Activated CD4-positive, alpha-beta T cell treated with anti-CD3 and anti-CD28 coated beads for 4 hours (primary cell): ENCODE results near the gene FUS.
"Not testable (repeated sequence)": the region's sequence is repeated elsewhere in the genome, so short reads cannot be mapped to it uniquely, and the experiment has no call there.

ENCODE experiments used
- DNase-seq, 2 donors: peaks; one replicate each; pipeline ENCODE4 v3.0.0-alpha.2; 2020

The FUS gene

DNA sequence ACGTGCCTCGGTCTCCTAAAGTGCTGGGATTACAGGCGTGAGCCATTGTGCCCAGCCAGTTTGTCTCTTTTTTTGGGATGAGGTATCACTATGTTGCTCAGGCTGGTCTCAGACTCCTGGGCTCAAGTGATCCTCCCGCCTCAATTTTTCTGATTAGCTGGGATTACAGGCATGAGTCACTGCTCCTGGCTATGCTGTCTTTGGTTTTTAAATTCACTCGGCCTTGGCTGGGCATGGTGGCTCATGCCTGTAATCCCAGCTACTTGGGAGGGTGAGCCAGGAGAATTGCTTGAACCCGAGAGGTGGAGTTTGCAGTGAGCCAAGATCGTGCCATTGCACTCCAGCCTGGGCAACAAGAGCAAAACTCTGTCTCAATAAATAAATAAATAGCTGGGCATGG is 35.5 kb upstream of the FUS start:
- not testable (repeated sequence) for DNase-seq

DNA sequence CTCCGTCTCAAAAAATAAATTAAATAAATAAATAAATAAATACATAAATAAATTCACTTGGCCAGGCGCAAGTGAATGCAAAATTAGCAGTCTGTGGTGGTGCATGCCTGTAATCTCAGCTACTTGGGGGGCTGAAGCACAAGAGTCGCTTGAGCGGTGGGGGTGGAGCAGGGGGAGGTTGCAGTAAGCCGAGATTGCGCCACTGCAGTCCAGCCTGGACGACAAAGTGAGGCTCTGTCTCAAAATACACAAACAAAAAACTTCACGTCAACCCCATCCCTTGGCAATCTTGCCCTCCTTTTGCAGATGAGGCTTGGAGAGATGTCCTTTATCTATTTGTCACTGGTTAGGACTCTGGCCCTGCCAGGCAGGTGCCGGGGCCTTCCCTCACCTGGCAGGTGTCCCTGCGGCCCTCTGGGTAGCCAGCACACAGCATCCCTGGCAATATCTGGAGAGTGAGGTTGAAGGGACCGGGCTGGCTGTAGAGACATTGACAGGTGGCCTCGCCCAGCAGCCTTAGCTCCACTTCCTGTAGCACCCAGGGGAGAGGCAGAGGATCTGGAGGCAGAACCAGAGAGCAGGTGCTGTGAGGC is 34.4 kb upstream of the FUS start:
- no peak for DNase-seq

DNA sequence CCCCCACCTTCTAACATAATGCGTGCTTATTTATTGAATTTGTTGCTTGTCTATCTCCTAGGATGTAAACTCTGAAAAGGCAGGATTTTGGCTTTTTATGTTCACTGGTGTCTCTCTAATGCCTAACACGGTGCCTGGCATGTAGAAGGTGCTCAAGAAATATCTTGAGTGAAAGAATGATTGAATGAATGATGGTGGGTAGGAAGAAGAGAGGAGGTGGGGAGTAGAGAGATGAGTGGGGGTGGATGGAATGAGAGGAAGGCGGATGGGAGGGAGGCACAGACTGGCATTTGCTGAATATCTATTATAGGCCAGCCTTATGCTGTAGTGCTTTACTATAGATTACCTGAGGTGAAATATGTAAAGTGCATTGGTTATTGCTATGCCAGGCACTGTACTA is 32.4 kb upstream of the FUS start:
- DNase-seq, result no peak

DNA sequence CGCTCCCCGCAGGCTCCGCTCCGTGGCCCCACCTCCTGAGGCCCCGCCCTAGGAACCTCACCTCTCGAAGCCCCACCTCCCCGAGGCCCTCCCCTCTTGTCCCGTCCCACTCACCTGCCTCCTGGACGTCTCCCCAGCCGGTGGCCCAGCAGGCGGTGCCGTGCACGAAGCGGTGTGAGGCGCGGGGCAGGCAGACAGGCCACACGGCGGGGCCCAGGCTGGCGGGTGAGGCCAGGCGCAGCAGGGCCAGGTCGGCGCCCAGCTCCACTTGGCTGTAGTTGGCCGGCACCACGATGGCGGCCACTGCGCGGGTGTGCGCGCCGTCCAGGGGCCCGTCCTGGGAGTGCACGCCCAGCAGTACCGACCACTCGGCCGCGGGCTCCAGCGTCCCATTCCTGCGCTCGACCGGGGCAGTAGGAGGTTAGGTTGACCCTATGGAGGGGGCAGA is 31.6 kb upstream of the FUS start:
- DNase-seq, result no peak

DNA sequence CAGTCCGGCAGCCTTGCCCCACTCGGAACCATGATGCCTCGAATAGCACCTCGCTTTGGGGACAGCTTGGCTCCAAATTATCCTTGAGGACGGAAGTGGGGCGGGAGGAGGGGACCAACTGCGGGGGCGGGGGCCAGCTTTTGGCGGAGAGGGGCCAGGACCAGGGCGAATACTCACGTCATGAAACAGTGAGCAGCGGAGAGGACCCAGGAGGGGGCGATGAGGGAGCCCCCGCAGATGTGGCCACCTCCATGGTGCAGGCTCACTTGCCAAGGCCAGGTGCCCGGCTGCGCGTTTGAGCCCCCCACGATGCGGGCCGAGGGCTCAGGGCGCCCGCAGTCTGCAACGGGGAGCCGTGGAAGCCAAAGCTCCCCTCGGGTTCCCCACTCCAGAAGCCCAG is 31.0 kb upstream of the FUS start:
- no peak for DNase-seq

DNA sequence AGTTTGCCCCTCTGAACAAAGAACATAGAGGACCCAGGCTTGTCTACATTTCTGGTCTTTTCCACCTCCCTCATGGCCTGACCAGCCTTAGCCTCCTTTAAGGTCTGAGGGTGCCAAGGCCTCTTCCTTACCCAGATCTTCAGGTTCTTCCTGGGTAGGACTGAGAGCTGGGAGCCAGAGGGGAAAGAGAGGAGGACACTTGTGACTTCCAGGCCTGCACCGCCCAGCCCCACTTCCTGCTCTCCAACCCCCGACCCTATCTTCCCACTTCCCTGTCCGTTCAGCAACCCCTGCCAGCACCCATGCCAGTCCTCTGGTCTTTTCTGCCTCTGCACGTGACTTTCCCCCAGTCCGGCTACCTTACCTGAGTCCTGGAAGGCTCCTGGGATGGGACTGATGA is 30.6 kb upstream of the FUS start:
- no peak for DNase-seq

DNA sequence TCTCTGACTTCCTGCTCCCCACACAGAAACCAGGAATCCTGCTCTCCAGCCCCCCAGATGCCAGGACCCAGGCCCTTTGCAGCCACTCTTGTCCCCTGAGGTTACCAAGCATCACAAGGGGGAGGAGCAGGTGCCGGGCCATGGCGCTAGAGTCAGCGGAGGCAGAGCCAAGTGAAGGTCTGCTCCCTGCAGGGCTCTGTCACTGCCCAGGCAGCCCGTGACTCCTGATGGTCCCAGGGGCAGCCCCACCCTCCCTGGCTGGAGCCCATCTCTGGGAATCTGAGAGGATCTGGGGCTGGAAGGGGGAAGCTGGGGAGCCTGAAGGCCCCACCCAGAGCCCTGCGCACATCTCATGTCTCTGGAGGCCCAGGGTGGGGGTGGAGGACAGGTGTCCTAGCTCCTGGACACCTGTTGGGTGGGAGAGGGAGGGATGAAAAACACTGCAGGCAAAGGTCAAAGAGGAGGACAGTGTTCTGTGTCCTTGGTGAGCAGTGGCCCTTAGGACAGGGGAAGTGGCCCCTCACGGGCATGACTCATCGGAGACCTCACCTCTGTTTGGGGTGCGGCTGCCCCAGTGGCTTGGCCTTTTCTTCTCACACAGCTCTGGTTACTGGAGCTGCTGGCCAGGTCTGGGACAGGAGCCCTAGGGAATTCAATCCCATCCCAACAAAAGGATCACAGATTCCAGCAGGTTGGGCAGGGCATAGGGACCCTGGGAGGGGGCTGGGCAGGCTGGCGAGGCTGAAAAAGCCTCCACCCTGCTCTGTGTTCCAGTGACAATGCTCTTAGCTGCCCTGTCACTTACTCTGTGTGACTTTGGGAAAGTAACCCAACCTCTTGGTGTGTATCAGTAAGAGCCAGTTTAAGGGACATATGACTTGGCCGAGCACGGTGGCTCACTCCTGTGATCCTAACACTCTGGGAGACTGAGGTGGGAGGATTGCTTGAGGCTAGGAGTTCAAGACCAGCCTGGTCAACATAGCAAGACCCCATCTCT is 29.7 kb upstream of the FUS start, which contains the start of gene PRSS36:
PRSS36 (minus strand) TSS at position 173 of the 997 bp plus-strand sequence; CDS start at position 142, 31 bp downstream.
- no peak for DNase-seq

DNA sequence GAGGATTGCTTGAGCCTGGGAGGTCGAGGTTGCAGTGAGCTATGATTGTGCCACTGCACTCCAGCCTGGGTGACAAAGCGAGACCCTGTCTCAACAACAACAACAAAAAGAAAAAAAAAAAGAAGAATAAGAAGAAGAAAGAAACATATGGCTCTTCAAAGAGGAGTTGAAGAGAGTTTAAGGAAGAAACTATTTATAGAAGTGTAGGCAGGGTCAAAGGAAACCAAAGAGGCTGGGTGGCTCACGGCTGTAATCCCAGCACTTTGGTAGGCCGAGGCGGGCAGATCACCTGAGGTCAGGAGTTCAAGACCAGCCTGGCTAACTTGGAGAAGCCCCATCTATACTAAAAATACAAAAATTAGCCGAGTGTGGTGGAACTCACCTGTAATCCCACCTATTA is 29.0 kb upstream of the FUS start:
- DNase-seq, result not testable (repeated sequence)

DNA sequence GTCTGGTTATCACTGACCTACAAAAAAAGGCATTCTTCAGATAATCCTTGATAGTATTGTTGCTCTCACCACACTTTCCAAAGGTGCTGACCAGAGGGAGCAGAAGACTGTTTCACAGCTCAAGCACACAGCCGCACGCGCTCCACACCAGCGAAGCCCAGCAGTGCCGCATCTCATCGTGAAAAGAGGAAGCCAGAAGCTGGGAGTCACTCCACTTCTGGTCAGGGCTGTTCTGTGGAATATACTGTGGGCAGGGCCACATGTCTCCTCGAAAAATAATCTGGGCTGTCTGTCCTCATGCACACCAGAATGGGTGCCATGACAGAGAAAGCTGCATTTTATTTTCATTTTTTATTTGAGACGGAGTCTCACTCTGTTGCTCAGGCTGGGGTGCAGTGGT is 22.8 kb upstream of the FUS start:
- no peak for DNase-seq

DNA sequence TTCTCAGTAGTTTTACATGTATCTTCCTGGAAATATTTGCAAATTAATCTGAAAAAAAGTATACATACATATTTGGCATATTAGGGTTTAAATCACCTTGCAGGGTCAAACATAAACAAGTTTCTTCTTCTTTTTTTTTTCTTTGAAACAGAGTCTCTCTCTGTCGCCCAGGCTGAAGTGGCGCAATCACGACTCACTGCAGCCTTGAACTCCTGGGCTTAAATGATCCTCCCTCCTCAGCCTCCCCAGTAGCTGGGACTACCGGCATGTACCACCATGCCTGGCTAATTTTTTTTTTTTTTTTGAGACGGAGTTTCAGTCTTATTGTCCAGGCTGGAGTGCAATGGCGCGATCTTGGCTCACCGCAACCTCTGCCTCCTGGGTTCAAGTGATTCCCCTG is 12.6 kb upstream of the FUS start:
- DNase-seq, result no peak

DNA sequence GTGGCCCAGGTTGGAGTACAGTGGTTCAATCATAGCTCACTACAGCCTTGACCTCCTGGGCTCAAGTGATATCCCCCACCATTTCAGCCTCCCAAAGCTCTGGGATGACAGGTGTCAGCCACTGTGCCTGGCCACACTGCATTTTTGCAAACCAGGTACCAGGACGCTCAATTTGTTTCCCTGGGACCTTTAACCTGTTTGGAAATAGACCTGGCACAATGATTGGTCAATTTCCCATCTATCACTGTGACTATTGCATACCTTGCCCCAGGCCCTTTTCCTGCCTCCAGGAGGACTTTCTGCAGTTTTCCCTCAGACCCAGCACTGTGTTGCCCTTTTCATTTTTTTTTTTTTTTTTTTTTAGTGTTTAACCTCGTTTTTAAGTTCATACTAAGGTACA is 11.1 kb upstream of the FUS start:
- no peak for DNase-seq

DNA sequence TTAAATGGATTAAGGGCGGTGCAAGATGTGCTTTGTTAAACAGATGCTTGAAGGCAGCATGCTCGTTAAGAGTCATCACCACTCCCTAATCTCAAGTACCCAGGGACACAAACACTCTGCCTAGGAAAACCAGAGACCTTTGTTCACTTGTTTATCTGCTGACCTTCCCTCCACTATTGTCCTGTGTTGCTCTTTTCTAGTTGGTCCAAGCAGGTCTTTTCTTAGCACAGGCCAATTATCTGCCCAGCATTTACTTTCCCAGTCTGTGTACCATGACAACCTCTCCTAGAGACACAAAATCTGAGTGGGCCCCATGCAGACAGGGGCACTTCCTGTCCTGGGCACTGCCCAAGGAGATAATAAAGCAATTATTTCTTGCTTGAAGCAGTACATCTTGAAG is 9.9 kb upstream of the FUS start:
- DNase-seq, result not testable (repeated sequence)

DNA sequence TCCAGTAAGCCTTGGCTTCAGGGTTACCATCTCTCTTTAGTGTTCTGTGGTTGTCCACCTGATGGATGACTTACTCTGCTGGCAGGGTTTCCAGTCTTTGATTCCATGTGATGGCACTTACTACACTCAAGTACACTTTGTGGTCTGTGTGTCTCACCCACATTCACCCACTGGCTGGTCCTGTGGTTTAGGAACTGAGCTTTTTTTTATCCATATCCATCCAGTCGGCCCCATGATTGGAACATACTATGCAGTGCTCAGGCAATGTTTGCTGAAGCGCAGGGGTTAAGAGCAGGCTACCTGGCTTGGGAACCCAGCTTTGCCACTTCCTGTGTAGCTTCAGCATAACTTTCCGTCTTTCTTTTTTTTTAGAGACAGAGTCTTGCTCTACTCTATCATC is 2.8 kb upstream of the FUS start:
- DNase-seq, result peak; percentile 24 to 41

DNA sequence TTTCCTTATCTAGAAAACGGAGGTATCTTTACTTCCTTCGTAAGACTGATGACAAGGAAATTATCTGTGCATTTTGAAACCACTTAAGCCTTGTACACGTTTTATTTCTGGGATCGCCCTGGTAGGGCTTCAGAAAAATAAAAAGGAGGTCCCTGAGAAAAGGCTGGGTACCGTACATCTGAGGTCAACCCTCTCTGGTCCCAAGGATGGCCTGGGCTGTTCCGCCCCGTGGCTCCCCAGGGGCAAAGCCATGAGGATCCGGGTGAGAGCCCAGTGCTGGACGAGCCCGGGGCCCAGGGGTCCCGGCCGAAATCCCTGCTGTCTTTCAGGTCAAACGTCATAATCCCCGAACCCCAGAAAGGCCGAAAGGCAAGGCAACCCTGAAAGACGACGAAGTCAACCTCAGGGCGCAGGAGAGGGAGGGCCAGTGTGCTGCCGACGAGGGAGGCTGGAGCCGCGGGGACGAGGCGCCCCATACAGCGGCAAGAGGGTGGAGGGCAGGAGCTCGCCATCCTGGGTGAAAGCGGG is 656 bp upstream of the FUS start:
- DNase-seq, result no peak

DNA sequence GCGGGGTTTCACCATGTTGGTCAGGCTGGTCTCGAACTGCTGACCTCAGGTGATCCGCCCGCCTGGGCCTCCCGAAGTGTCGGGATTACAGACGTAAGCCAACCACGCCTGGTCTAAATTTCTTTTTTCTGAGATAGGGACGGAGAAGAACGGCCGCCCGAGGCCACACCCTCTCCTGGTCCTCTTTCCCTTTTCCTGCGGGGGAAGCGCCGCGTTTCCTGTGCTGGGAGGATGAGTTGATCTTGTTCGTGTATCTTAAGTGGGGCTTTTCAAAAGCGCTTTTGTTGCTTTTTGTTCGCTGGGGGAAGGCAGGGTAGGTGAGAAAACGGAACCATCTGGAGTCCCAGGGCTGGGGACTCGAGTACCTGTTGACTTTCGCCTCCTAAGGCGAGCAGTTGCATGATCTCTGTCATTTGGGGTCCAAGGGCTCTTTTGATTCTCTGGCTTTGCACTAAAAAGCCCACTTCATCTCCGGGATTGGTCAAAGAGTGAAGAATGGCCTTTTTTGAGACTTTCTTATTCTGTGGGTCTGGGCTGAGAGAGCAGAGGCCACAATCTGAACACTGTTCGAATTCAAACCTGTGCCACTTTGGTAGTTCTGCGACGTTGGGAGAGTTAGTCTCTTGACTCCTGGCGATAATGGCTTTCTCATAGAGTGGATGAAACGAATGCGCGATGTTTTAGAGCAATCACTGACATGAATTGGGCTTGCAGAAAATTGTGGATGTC is 1.3 kb downstream of the FUS start:
- DNase-seq, result peak; percentile 21 to 33

DNA sequence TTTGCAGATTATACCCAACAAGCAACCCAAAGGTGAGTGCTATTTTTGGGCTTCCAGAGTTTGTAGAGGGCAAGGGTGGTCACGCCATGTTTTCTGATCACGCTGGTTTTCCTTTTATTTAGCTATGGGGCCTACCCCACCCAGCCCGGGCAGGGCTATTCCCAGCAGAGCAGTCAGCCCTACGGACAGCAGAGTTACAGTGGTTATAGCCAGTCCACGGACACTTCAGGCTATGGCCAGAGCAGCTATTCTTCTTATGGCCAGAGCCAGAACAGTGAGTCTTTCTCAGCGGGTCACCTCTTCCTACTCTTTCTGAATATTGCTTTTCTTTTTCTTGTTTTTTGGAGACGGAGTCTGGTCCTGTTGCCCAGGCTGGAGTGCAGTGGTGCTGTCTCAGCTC is 2.5 kb downstream of the FUS start:
- no peak for DNase-seq

DNA sequence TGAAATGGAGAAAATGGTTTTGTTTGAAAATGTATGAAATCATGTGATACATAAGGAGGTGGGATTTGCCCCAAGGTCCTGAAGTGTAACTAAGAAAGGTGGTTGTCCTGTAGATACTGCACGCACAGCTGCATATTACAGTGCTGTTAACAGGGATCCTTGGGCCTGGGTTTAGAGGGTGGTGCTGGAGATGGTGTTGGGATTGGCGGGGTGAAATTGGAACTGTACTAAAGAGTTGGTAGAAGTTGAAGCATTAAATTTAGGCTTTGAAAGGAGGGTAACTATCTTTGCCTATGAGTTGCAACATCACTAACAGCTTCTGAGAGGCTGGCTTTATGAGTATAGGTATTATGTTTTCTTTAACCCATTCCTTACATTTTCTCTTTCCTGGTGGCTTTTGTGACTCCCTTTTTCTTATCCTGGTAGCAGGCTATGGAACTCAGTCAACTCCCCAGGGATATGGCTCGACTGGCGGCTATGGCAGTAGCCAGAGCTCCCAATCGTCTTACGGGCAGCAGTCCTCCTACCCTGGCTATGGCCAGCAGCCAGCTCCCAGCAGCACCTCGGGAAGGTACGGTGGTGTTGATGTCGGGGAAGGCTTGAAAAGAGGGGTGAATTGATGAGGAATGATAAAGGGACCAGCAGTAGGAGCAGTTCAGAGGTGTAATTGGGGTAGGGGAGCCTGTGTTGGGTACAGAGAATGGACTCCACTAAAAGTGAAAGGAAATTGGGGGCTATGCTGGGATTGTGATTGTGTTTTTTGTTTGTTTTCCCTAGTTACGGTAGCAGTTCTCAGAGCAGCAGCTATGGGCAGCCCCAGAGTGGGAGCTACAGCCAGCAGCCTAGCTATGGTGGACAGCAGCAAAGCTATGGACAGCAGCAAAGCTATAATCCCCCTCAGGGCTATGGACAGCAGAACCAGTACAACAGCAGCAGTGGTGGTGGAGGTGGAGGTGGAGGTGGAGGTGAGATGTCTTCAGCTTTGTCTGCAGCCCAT is 3.8 kb downstream of the FUS start:
- no peak for DNase-seq

DNA sequence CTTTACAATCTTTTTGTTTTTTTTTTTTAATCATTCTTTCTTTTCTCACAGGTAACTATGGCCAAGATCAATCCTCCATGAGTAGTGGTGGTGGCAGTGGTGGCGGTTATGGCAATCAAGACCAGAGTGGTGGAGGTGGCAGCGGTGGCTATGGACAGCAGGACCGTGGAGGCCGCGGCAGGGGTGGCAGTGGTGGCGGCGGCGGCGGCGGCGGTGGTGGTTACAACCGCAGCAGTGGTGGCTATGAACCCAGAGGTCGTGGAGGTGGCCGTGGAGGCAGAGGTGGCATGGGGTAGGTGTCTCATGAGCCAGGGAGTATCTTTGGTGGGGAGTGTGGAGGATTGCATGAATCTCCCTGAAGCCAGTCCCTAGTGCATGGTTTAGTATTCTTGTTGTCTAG is 4.9 kb downstream of the FUS start:
- DNase-seq, result no peak

DNA sequence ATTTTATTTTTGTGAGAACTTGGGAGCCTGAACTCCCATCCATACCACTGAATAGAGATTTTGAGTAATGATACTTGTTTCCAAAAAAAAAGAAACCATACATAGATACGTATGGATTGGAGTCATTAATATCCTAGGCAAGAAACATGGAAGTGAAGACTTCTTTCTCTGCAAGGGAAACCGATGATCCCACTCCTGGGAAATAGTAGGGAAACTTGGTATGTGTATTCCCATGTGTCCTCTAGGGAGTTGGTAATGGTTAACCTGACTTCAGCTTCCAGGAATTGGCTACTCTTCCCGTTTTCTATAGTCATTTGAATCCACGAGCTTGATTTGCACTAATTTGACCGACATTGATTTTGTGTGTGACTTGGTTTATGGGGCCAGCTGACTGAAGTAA is 5.4 kb downstream of the FUS start:
- no peak for DNase-seq

DNA sequence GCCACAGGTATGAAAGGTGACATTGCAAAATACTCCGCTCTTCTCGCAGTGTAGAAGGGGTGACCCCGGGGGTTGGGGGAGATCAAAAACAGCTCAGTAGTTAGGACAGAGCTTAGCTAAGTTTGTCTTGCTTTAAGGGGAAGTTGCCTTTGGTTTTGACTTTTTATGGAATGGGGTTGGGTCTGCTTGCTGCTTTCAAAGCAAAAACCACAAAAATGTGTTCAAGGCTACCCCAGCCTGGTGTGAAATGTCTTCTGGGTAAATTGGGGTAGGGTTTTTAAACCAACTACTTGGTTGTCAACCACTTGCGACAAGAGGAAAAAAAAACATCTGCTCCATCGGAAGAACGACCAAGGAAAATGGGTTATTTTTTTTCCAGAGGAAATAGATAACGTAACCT is 6.2 kb downstream of the FUS start:
- DNase-seq, result no peak

DNA sequence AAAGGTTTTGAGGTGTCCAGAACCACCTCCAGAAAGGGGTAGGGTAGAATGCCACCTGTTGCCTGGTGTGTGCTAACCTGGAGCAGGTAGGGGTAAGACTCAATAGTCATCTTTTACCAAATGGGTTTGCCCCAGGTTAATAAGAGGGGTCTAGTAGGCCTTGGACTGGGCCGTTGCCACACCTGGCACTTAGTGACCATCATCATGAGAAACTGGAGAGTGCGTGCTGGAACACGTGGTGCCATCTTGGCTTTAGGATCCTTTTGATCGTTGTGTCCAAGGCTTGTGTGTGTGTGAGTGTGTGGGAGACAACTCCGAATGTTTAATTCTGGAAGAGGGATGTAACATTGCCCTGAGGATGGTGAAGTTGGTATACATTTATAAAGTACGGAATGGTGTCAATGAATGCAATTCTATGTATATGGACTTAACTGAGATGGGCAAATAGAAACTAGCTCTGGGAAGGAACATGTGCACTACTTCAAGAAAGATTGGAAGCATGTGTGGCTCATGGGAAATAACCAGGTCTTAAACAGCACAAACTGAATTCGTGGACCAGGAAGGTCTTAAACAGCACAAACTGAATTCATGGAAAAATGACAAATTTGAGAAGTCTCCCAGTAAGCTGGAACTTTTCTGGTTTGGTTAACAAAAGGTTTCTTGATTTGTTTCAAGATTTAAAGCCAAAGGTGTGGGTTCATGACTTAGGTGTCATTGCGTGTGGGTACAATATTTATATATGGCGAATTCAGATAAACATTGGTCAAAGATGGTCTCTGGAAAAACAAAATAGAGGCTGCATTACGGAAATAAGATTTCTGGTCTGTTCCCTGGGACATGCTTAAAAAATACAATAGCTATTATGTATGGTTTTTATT is 7.2 kb downstream of the FUS start:
- DNase-seq, result no peak
